IMR-90 (cell line): ENCODE results near the gene IGSF22. TPM values are rescaled to one million over a fixed set of nuclear protein-coding genes. Genes with fewer than 3 reads are reported as not detected.

ENCODE experiments used
- ATAC-seq: fragments of 200-7000 bp; cut with Tn5 transposase; 2 replicates; pipeline ENCODE4 v1.9.1; 2020; ENCODE audit warnings: low read depth, mild to moderate bottlenecking, moderate library complexity
- BruUV-seq: library from RNA; stranded (reverse); fragments of 400-500 nt; replicated peaks from 2 replicates; lab custom pipeline; 2021; lab: Mats Ljungman, UMichigan
- CTCF ChIA-PET: fragments of 300-600 bp; formaldehyde crosslinking; extraction: SDS; loops from one replicate; lab custom pipeline; 2021; ENCODE audit warnings: antibody characterized with exemption; lab: Yijun Ruan, JAX
- POLR2A ChIA-PET: fragments of 300-600 bp; sonication (Branson Sonifier 250); formaldehyde crosslinking; loops from one replicate; lab custom pipeline; 2022; ENCODE audit warnings: antibody characterized with exemption; ENCODE audit not compliant: unreplicated experiment; lab: Charles Lee
- DNase-seq: peaks from one replicate; pipeline ENCODE4 v3.0.0; 2013
- H2AFZ ChIP-seq: replicated peaks from 2 replicates; pipeline ENCODE3; 2013; ENCODE audit warnings: low read length, mild to moderate bottlenecking; ENCODE audit not compliant: poor library complexity
- H2AK5ac ChIP-seq: 2 replicates; pipeline ENCODE4 v1.6.1; 2013; ENCODE audit warnings: low read depth, low read length, inconsistent platforms
- H2AK9ac ChIP-seq: replicated peaks from 2 replicates; pipeline ENCODE3; 2013; ENCODE audit warnings: mild to moderate bottlenecking, low read depth, low read length, moderate library complexity; ENCODE audit not compliant: poor library complexity
- H2BK120ac ChIP-seq: 2 replicates; pipeline ENCODE4 v1.6.1; 2013; ENCODE audit warnings: low read depth, low read length, inconsistent platforms
- H2BK15ac ChIP-seq: 3 replicates; pipeline ENCODE4 v1.6.1; 2013; ENCODE audit warnings: low read depth, low read length, inconsistent platforms
- H2BK20ac ChIP-seq: 2 replicates; pipeline ENCODE4 v1.6.1; 2013; ENCODE audit warnings: low read depth, mild to moderate bottlenecking, inconsistent platforms, low read length, moderate library complexity
- H2BK5ac ChIP-seq: 2 replicates; pipeline ENCODE4 v1.6.1; 2013; ENCODE audit warnings: mild to moderate bottlenecking, low read depth, low read length, inconsistent platforms; ENCODE audit not compliant: poor library complexity, severe bottlenecking
- H3K14ac ChIP-seq: replicated peaks from 2 replicates; pipeline ENCODE4 v1.6.1; 2013; ENCODE audit warnings: low read depth, low read length, inconsistent platforms
- H3K18ac ChIP-seq: 2 replicates; pipeline ENCODE4 v1.6.1; 2013; ENCODE audit warnings: low read depth, low read length, control low read depth
- H3K23ac ChIP-seq: 2 replicates; pipeline ENCODE4 v1.6.1; 2013; ENCODE audit warnings: low read depth, low read length, inconsistent platforms
- H3K27ac ChIP-seq: 2 replicates; pipeline ENCODE4 v1.5.1; 2013; ENCODE audit warnings: mild to moderate bottlenecking, control low read depth, low read length; ENCODE audit not compliant: insufficient read depth
- H3K27me3 ChIP-seq: 2 replicates; pipeline ENCODE4 v1.6.1; 2013; ENCODE audit warnings: low read length; ENCODE audit not compliant: control insufficient read depth, insufficient read depth
- H3K36me3 ChIP-seq: 2 replicates; pipeline ENCODE4 v1.6.1; 2013; ENCODE audit warnings: low read length, mixed read lengths; ENCODE audit not compliant: control insufficient read depth, insufficient read depth
- H3K4ac ChIP-seq: 2 replicates; pipeline ENCODE4 v1.6.1; 2013; ENCODE audit warnings: low read depth, low read length, inconsistent platforms
- H3K4me1 ChIP-seq: 2 replicates; pipeline ENCODE4 v1.6.1; 2013; ENCODE audit warnings: low read length, mixed read lengths; ENCODE audit not compliant: control insufficient read depth, insufficient read depth
- H3K4me2 ChIP-seq: 2 replicates; pipeline ENCODE4 v1.6.1; 2013; ENCODE audit warnings: low read depth, mild to moderate bottlenecking, control low read depth, low read length, moderate library complexity
- H3K4me3 ChIP-seq: 2 replicates; pipeline ENCODE4 v1.5.1; 2013; ENCODE audit warnings: low read depth, mild to moderate bottlenecking, control low read depth, low read length, moderate library complexity; ENCODE audit not compliant: insufficient read depth
- H3K56ac ChIP-seq: 2 replicates; pipeline ENCODE4 v1.6.1; 2013; ENCODE audit warnings: low read length, inconsistent platforms; ENCODE audit not compliant: insufficient read depth; ENCODE audit errors: extremely low read depth
- H3K79me1 ChIP-seq, 2 experiments: 2 replicates each; pipeline ENCODE4 v1.6.1; 2013; ENCODE audit warnings: low read length in 2 of 2, inconsistent platforms in 1 of 2, low read depth in 1 of 2
- H3K9ac ChIP-seq: 2 replicates; pipeline ENCODE4 v1.6.1; 2013; ENCODE audit warnings: low read depth, low read length, control low read depth
- H3K9me1 ChIP-seq: 2 replicates; pipeline ENCODE4 v1.6.1; 2013; ENCODE audit warnings: low read length, inconsistent platforms; ENCODE audit not compliant: insufficient read depth
- H3K9me3 ChIP-seq: 2 replicates; pipeline ENCODE4 v1.6.1; 2013; ENCODE audit warnings: low read length; ENCODE audit not compliant: control insufficient read depth, insufficient read depth
- H4K20me1 ChIP-seq: 2 replicates; pipeline ENCODE4 v1.6.1; 2013; ENCODE audit warnings: low read length, inconsistent platforms; ENCODE audit not compliant: insufficient read depth
- H4K5ac ChIP-seq: 2 replicates; pipeline ENCODE4 v1.6.1; 2013; ENCODE audit warnings: mild to moderate bottlenecking, low read depth, low read length, control low read depth
- H4K8ac ChIP-seq, 2 experiments: 2 replicates each; pipeline ENCODE4 v1.6.1; 2013; ENCODE audit warnings: low read depth in 2 of 2, low read length in 2 of 2, control low read depth in 1 of 2, inconsistent platforms in 1 of 2
- H4K91ac ChIP-seq: 2 replicates; pipeline ENCODE4 v1.6.1; 2013; ENCODE audit warnings: low read depth, low read length, inconsistent platforms; ENCODE audit not compliant: insufficient read depth
- NFE2L2 ChIP-seq: fragments of 150-350 bp; IDR thresholded peaks from 2 replicates; pipeline ENCODE4 v1.6.1; 2016; ENCODE audit warnings: low read depth, mild to moderate bottlenecking, low read length
- WGBS, 2 experiments: methylation state at CpG; one replicate each; pipeline versions ENCODE4 v1.1.5 to v1.1.7; 2013; ENCODE audit warnings: missing lambda C conversion rate in 2 of 2; ENCODE audit not compliant: insufficient read length in 1 of 2; ENCODE audit errors: extremely low coverage in 2 of 2; 5-methylcytosine and 5-hydroxymethylcytosine counted together
- dilution Hi-C: fragments of 300-500 bp; cut with HindIII; formaldehyde crosslinking; loops from one replicate; pipeline ENCODE4 v1.14.3; 2018; ENCODE audit warnings: low sequenced_read_pairs; ENCODE audit not compliant: unreplicated experiment
- in situ Hi-C: fragments of 300-500 bp; cut with MboI; formaldehyde crosslinking; loops from 3 replicates; pipeline ENCODE4 v1.14.3; 2019; ENCODE audit warnings: low sequenced_read_pairs, inconsistent platforms, mixed read lengths
- intact Hi-C: fragments of 100-400 bp; cut with micrococcal nuclease; formaldehyde crosslinking; loops from 2 replicates; pipeline ENCODE4 v1.10.0; 2022
- polyA plus RNA-seq, 3 experiments: library from polyadenylated mRNA; depleted of rRNA; stranded (reverse); fragments of >200 nt; gene quantifications; 2 replicates each; pipeline ENCODE4 v1.2.3, GENCODE V29; 2012; ENCODE audit warnings: low replicate concordance in 1 of 3
- total RNA-seq: library from RNA; depleted of rRNA; stranded (reverse); fragments of >200 nt; gene quantifications from 2 replicates; pipeline ENCODE4 v1.2.3, GENCODE V29; 2012

Gene IGSF22
- total and polyA plus RNA-seq, 2 of the 4 experiments (the other 2 are of a cell fraction): not detected

GRCh38 chr11:18741783-18742182, 15.8 kb upstream of the IGSF22 start:
- H4K20me1 ChIP-seq: no peaks in the 10 kb centered on the region
- no peak for TF ChIP-seq NFE2L2
- no peaks in the 10 kb centered on the region for H3K36me3 ChIP-seq
- H3K9ac ChIP-seq: no peak overlapping the region
- H2AK9ac ChIP-seq: no peak overlapping the region
- no peak for DNase-seq
- WGBS, 2 experiments: no CpG with 5 or more reads among the region's 3 CpGs
- peaks cover 11% of the 10 kb centered on the region for H3K27me3 ChIP-seq
- intact Hi-C loops (no loop called here), dilution Hi-C loops (no loop called here), in situ Hi-C loops (loop anchor here (25.0 kb wide), 1 partner anchor 204 kb away; the partner anchor contains the start of gene TSG101)
- no TSS peak for BruUV-seq
- no peak overlapping the region for H3K18ac ChIP-seq
- ChIA-PET POLR2A (no interaction called here), CTCF (no interaction called here)
- H3K56ac ChIP-seq: no peak overlapping the region
- no peak for ATAC-seq
- H3K14ac ChIP-seq: no peak overlapping the region
- H2BK15ac ChIP-seq: no peak overlapping the region
- no peak overlapping the region for H4K8ac ChIP-seq
- H2BK120ac ChIP-seq: no peak overlapping the region
- H4K5ac ChIP-seq: no peak overlapping the region
- no peaks in the 10 kb centered on the region for H3K4me1 ChIP-seq
- no peak overlapping the region for H3K23ac ChIP-seq
- H3K4me2 ChIP-seq: no peak overlapping the region
- H2AK5ac ChIP-seq: no peak overlapping the region
- no peak overlapping the region for H2BK20ac ChIP-seq
- H3K79me1 ChIP-seq: no peaks in the 10 kb centered on the region
- no peak overlapping the region for H3K27ac ChIP-seq
- no peak overlapping the region for H2AFZ ChIP-seq
- no peak overlapping the region for H2BK5ac ChIP-seq
- no peaks in the 10 kb centered on the region for H3K9me3 ChIP-seq
- no peak overlapping the region for H3K4me3 ChIP-seq
- no peaks in the 10 kb centered on the region for H3K9me1 ChIP-seq
- H4K91ac ChIP-seq: no peak overlapping the region
- no peak overlapping the region for H3K4ac ChIP-seq
